GM18868 (cell line): ENCODE measurements around the gene HTRA3.

Experiments used
- ATAC-seq: cut with Tn5 transposase; IDR thresholded peaks from one replicate; pipeline ENCODE4 v1.9.1; 2021; ENCODE audit warnings: mild to moderate bottlenecking, moderate library complexity; ENCODE audit not compliant: unreplicated experiment

HTRA3 gene

DNA sequence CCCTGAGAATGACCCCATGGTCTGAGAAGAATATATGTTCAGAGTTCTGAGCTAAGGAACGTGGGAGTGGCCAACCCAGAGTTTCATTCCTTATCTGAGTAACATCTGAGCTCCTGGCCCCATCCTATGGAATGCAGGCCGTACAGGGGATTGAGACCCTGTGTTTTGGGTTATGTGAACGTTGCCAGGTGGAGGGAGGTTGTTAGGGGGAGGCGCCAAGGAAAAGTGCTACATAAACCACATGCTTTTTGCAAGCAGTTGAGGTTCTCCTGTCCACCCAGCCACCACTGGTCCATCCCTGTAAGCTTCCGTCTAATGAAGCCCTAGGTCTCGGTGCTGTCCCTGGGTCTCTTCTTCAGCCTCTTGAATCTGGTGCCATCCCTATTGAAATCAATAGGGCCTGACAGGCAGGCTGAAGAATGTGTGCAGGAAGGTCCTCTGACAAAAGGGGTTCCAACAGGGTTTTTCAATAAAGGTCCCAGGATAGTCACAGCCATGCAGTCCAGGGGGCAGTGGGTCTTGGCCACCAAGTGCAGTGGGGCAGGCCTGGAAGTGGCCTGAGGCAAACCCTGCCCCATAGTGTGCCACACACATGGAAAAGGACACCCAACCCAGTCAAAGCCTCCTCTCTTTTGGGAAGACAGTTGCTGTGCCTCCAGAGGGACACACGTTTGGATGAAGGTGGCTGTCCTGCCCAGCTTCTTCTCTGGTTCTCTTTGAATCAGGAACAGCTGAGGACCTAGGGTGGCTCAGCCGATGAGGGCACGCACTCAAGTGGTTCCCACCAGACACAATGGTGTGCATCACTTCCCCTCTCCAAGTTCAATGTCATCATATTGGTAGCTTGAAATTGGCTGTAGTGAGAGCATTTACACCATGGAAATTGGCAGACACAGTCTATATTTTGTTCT is 53.5 kb downstream of the HTRA3 start:
- no peak for ATAC-seq

DNA sequence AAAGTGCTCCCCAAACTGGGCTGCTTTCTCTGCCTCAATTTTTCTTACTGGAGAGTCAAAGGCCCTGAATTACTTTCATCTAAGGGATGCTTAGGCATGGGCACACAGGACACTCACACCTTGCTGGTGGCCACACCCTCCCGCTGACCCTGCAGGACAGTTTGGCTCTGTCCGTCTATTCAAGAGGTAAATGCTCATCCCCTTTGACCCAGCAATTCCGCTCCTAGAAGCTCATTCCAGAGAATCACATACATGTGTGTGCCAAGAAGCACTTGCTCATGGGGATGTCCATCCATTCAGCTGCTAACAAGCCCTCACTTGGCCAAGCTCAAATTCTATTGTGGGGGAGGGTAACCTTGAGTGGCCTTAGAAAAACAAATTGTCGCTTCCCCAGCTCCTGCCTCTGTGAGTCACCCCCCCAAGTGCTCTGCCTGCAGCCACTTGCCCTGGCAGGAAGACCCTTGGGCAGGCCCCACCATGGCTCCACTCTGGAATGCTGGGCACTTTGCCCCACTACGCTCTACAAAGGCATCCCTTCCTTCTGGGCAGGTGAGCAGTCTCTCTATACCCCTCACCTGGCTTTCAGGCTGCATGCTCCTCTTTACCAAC is 54.5 kb downstream of the HTRA3 start:
- no peak for ATAC-seq

GRCh38 chr4:8324640-8325239 is 55.2 kb downstream of the HTRA3 start:
- ATAC-seq, result no peak

DNA sequence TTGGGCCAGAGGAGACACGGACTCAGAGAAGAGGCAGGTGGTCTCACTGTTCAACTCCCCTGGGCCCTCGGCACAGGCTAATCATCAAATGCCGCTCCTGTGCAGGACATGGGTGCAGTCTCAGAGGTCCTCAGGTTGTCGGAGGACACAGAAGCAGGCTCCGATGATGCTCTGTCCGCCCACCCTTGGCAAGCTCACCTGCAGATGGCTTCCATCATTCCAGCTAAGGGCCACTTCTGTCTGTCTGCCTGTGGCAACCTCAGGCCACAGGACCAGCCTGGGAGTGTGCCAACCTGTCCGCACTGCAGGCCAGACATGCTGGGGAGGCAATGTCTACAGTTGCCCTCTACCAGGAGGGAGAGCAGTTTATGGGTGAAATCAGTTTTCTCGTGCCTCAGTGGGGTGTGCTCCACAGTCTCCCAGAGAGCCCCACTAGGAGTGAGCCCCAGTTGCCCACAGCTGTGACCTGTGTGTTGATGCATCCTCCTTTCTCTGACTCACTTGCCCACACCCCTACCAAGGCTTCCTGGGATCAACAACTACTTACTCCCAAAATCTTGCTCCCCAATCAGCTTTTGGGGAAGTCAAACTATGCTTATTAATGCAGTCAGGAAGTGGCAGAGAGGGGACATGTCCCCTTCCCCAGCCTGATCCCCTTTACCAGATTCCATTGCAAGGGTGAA is 55.9 kb downstream of the HTRA3 start:
- ATAC-seq, result no peak

DNA sequence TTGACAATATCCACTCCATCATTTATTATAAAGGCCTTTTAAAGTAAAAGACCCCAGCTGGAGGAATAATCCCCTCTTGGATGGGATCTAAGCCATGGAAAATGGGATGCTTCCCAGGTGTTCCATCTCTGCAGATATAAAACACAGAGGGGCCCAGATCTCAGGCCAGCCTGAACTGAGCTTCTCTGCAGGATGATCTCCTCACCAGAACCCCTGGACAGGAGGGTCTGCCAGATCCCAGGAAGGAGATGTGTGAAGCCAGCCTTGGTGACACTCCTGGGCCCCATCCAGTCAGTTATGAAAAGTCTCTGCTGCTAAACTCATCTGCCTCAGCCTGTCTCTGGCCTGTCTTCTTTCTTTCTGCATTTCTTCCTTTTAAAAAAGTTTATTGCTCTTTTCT is 56.7 kb downstream of the HTRA3 start:
- no peak for ATAC-seq

- no peak for ATAC-seq
Observed at GRCh38 chr4:8328456-8328855, 58.9 kb downstream of the HTRA3 start.

- no peak for ATAC-seq
Observed at GRCh38 chr4:8328866-8329559, 59.5 kb downstream of the HTRA3 start.

DNA sequence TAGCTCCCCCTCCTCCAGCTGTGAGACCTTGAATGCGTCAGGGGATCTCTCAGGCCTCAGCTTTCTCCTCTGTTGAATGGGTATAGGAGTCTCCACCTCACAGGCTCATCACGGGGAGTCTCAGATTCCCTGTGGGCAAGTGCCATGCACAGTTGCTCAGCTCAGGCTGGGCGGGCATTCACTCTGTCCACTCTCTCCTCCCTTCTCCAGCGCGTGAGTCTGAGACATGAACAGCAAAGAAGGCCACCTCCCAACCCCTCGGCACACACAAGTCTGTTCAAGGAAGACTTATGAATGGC is 60.0 kb downstream of the HTRA3 start:
- no peak for ATAC-seq

- ATAC-seq, result no peak
Observed at GRCh38 chr4:8329859-8330761, 60.6 kb downstream of the HTRA3 start.

DNA sequence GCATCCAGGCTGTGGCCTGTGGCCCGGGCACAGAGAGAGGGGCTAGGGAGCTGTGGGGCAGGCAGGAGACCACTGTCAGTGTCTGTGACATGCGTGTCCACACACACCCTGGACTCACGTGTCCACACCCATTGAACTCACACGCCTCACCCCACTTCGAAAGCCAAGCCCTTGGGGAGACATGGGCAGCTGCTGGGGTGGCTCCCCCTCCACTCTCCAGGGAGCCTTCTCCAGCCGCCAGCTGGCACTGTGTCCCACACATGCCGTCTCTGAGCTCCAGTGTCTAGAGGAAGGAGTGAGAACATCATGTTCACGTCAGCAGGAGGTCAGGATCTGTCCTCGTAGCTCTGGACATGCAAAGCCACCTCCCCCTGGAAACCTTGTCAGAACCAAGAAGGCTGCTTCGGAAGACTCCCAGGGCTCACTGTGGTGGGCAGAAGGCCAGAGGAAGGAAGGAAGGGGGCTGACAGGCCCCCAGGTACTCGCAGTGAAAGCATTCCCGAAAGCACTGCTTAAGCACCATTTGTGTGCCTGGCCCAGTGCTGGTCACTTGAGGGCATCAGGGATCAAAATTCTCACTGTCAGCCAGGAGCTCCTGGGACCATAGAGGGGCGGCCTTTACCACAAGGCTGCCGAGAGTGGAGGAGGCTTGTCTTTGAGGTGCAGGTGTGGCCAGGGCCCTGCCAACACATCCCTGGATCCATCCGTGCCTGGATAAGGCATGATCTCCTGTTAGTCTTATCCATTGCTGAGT is 61.4 kb downstream of the HTRA3 start:
- ATAC-seq, result no peak

GRCh38 chr4:8331575-8331955 is 62.0 kb downstream of the HTRA3 start:
- ATAC-seq, result no peak

GRCh38 chr4:8332038-8332857 is 62.7 kb downstream of the HTRA3 start:
- ATAC-seq, result no peak

- no peak for ATAC-seq
Observed at GRCh38 chr4:8332891-8333331, 63.4 kb downstream of the HTRA3 start.

GRCh38 chr4:8333726-8334460 is 64.3 kb downstream of the HTRA3 start:
- ATAC-seq, result no peak

DNA sequence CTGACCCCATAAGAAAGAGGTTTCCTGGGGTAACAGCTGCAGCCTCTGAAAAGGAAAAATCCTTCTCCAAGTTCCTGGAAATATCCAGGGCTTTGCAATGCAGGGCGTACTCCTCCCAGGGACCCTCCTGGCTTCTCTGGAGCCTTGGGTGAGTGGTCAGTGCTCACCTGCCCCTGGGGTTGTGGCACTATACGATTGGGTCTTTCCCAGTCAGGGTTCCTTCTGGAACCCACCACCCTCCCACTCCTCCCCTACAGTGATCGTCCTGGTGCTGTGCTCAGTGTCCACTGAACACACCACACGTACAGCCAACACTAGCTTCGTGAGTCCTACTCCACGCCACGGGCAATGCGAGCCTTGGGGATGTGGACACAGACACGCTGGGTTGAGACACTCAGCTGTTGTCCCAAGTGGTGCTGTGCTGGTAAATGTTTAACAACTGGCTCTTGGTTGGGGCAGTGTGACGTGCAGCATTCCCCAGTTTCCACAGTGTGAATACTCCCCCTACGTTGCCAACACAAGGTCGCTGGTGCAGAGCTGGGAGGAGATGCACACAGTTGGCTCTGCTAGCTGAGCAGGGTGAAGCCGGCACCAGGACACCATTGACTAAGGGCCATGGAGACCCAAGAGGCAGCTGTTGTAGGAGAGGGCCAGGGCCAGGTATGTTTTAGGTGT is 65.4 kb downstream of the HTRA3 start:
- no peak for ATAC-seq

DNA sequence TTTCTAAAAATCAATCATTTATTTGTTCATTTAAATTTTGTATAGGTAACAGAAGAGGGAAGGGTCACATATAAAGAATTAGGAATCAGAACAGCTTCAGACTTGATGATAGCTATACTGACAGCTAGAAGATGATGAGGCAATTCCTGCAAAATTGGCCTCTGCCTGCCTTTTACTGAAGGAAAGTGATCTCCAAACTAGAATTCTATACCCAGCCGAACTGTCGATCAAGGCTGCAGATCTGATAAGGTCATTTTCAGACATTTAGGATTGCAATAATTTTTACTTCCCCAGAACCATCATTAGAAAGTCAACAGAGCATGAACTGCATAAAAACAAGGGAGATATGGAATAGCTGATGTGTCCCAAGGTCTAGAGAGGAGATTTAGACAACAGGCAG is 66.3 kb downstream of the HTRA3 start:
- ATAC-seq, result no peak

GRCh38 chr4:8336412-8337075 is 67.0 kb downstream of the HTRA3 start:
- no peak for ATAC-seq
